ENCODE measurements around the gene LLGL2. TPM values are rescaled to one million over a fixed set of nuclear protein-coding genes. Genes with fewer than 3 reads are reported as not detected.
"Not testable (repeated sequence)": the region's sequence is repeated elsewhere in the genome, so short reads cannot be mapped to it uniquely, and the experiment has no call there.

LLGL2 gene
- total and polyA plus RNA-seq, 2 donors: 5.3 to 36.6 TPM

DNA sequence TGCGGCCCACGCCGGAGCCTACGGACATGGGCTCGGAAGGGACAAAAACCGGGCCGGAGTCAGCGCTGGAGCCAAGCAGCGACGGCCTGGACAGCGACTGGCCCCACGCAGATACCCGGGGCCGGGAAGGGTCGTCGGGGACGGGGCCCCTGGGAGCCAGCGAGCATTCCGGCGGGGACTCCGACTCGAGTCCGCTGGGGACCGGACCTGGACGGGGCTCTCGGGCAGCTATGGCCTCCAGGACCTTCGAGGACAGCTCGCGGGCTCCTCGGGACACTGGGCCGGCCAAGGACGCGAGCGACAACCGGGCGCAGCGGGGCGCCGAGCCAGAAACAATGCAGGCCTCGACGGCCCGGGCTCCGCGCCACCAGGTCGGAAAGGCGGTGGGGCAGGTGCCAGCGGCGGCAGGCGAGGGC lies 63.1 kb downstream of the LLGL2 start:
- no peaks in the 10 kb centered on the region for H3K9me3 ChIP-seq (ENCODE audit: control insufficient read depth in 2 of 2, insufficient read depth in 1 of 2, low read length in 1 of 2)
- WGBS: under 1% methylated on average over 49 of the region's 49 CpGs
- peak overlapping the region; percentile 66 to 80 for H3K4me3 ChIP-seq (ENCODE audit: low read length in 2 of 2)
- DNase-seq (ENCODE audit: low read depth in 6 of 9, low spot score in 9 of 9): peak in 2 of 9 donors; percentile 16 to 48
- H3K27ac ChIP-seq (ENCODE audit: low read depth in 1 of 2, low read length in 1 of 2): peak overlapping the region; percentile 77 to 82
- peaks cover 0 to 27% of the 10 kb centered on the region in 2 donors for H3K27me3 ChIP-seq (ENCODE audit: control insufficient read depth in 2 of 2, insufficient read depth in 1 of 2, low read length in 1 of 2)
- peaks cover 8 to 25% of the 10 kb centered on the region in 2 donors for H3K36me3 ChIP-seq (ENCODE audit: control insufficient read depth in 2 of 2, insufficient read depth in 2 of 2, low read length in 1 of 2)
- H3K4me1 ChIP-seq (ENCODE audit: control insufficient read depth in 2 of 2, insufficient read depth in 2 of 2, low read length in 2 of 2): peaks cover 8 to 23% of the 10 kb centered on the region in 2 donors

DNA sequence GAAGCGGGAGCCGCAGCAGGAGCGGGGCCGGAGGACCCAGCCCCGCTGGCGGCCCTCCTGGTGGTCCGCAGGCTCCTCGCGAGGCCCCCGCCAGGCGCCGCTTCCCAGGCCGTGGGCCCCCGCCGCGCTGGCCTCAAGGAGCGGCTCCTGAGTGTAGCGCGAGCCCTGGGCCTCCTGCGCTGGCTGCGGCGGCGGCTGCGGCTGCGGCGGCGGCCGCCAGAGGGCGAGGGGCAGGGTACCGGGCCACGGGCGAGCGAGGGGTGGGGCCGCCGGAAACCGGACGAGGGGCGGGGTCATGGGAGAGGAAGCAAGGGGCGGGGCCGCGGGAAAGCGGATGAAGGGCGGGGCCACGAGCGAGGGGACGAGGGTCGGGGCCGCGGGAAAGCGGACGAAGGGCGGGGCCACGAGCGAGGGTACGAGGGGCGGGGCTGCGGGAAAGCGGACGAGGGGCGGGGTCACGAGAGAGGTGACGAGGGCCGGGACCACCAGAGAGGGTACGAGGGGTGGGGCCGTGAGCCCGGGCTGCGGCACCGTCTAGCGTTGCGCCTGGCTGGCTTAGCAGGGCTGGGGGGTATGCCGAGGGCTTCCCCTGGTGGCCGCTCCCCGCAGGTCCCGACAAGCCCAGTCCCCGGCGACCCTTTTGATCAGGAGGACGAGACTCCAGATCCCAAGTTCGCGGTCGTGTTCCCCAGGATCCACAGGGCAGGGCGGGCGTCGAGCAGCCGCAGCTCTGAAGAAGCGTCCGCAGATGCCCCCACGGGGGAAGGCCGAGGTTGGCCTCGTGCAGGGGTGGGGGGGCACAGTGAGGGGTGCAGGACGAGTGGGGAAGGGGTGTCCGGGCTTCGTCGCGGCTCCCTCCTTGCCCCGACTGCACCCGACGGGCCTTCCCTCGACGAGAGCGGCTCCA lies 63.8 kb downstream of the LLGL2 start:
- Histone ChIP-seq H3K27ac (ENCODE audit: low read depth in 1 of 2, low read length in 1 of 2) (peak overlapping the region in 1 of 2 donors; percentile 77), H3K9me3 (ENCODE audit: control insufficient read depth in 2 of 2, insufficient read depth in 1 of 2, low read length in 1 of 2) (no peaks in the 10 kb centered on the region), H3K4me1 (ENCODE audit: control insufficient read depth in 2 of 2, insufficient read depth in 2 of 2, low read length in 2 of 2) (peaks cover 8 to 23% of the 10 kb centered on the region in 2 donors), H3K27me3 (ENCODE audit: control insufficient read depth in 2 of 2, insufficient read depth in 1 of 2, low read length in 1 of 2) (peaks cover 0 to 27% of the 10 kb centered on the region in 2 donors), H3K36me3 (ENCODE audit: control insufficient read depth in 2 of 2, insufficient read depth in 2 of 2, low read length in 1 of 2) (peaks cover 8 to 25% of the 10 kb centered on the region in 2 donors), H3K4me3 (ENCODE audit: low read length in 2 of 2) (peak overlapping the region; percentile 66 to 80)
- DNase-seq (ENCODE audit: low read depth in 6 of 9, low spot score in 9 of 9): peak; percentile 56 to 96 (median 92)
- 10% methylated on average over 100 of the region's 100 CpGs for WGBS

DNA sequence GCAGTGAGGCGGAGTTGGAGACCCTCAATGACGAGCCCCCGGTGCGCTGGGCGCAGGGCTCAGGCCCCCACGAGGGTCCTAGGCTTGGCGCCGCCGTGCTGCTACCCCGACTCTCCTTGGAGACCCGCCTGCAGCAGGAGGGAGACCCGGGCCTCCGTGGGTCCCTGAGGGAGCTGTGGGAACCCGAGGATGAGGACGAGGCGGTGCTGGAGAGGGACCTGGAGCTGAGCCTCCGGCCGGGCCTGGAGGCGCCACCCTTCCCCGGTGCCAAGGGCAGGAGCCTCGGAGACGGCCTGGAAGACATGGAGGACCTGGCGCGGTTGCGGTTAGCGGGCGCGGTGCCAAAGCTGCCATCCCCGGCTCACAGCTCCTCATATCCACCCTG lies 64.4 kb downstream of the LLGL2 start:
- Histone ChIP-seq H3K27ac (ENCODE audit: low read depth in 1 of 2, low read length in 1 of 2) (no peak overlapping the region), H3K4me1 (ENCODE audit: control insufficient read depth in 2 of 2, insufficient read depth in 2 of 2, low read length in 2 of 2) (peaks cover 8 to 23% of the 10 kb centered on the region in 2 donors), H3K9me3 (ENCODE audit: control insufficient read depth in 2 of 2, insufficient read depth in 1 of 2, low read length in 1 of 2) (no peaks in the 10 kb centered on the region), H3K27me3 (ENCODE audit: control insufficient read depth in 2 of 2, insufficient read depth in 1 of 2, low read length in 1 of 2) (peaks cover 0 to 24% of the 10 kb centered on the region in 2 donors), H3K36me3 (ENCODE audit: control insufficient read depth in 2 of 2, insufficient read depth in 2 of 2, low read length in 1 of 2) (peaks cover 8 to 25% of the 10 kb centered on the region in 2 donors), H3K4me3 (ENCODE audit: low read length in 2 of 2) (peak overlapping the region in 1 of 2 donors; percentile 66)
- WGBS: 89% methylated on average over 29 of the region's 29 CpGs
- DNase-seq (ENCODE audit: low read depth in 6 of 9, low spot score in 9 of 9): no peak

DNA sequence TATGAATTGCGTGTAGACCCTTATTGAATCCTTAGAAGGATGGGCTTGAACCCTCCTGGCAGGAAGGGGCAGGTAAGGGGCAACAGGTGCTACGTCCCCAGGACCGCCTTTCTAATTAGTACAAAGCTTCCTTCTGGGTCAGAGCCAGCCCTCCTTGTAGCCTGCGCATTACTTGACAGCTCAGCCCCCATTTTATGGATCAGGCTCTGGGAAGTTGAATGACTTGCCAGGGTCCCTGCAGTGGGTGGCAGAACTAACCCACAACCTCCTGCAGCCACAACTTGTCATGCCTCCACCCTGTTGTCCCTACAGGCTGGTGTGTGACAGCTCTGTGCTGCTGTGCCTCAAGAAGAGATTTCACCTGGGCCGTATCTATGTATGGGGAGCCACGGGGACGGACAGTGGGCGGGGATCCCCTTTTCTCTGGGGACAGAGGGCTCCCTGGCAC lies 64.8 kb downstream of the LLGL2 start:
- no peak overlapping the region for H3K27ac ChIP-seq (ENCODE audit: low read depth in 1 of 2, low read length in 1 of 2)
- peaks cover 8 to 25% of the 10 kb centered on the region in 2 donors for H3K36me3 ChIP-seq (ENCODE audit: control insufficient read depth in 2 of 2, insufficient read depth in 2 of 2, low read length in 1 of 2)
- WGBS: 89% methylated on average over 8 of the region's 8 CpGs
- no peak for DNase-seq (ENCODE audit: low read depth in 6 of 9, low spot score in 9 of 9)
- peaks cover 0 to 23% of the 10 kb centered on the region in 2 donors for H3K27me3 ChIP-seq (ENCODE audit: control insufficient read depth in 2 of 2, insufficient read depth in 1 of 2, low read length in 1 of 2)
- no peaks in the 10 kb centered on the region for H3K9me3 ChIP-seq (ENCODE audit: control insufficient read depth in 2 of 2, insufficient read depth in 1 of 2, low read length in 1 of 2)
- peaks cover 8 to 23% of the 10 kb centered on the region in 2 donors for H3K4me1 ChIP-seq (ENCODE audit: control insufficient read depth in 2 of 2, insufficient read depth in 2 of 2, low read length in 2 of 2)
- no peak overlapping the region for H3K4me3 ChIP-seq (ENCODE audit: low read length in 2 of 2)

DNA sequence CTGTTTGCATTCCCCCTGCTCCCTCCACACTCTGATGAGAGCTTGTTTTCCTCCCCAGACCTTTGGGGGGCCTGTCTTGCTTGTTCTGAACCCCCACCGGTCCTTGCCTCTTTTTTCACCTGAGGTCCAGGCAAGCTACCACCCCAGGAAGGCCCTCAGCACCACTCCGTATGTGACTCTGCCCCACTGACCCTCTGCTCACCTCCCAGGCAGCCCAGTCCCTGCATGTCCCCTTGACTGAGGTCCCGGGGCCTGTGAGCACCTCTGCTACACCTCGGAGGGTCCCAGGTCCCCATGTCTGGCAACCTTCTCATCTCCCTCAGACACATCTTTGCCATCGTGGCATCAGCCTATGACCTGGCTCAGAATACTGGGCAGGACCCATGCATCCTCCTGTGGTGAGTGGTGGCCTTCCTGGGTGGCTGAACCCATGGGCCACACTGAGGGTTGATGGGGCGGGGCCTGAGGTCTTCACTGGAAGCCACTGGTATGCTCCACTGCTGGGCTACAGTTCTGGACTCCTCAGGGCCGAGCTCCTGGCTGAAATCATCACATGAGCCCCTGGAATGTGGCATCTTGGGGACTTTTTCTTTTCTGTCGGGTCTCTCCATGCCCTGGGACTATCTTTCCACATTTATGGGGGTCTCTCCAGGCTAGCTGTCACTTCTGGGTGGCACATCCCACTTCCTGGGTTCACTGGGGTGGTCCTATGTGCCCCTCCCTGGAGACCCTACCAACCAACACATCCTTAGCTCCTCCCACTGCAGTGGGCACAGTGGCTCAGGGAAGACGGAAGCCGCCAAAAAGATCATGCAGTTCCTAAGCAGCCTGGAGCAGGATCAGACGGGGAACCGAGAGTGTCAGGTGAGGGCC lies 65.6 kb downstream of the LLGL2 start:
- no peak for DNase-seq (ENCODE audit: low read depth in 6 of 9, low spot score in 9 of 9)
- Histone ChIP-seq H3K4me1 (ENCODE audit: control insufficient read depth in 2 of 2, insufficient read depth in 2 of 2, low read length in 2 of 2) (peaks cover 8 to 23% of the 10 kb centered on the region in 2 donors), H3K27me3 (ENCODE audit: control insufficient read depth in 2 of 2, insufficient read depth in 1 of 2, low read length in 1 of 2) (peaks cover 0 to 23% of the 10 kb centered on the region in 2 donors), H3K4me3 (ENCODE audit: low read length in 2 of 2) (no peak overlapping the region), H3K27ac (ENCODE audit: low read depth in 1 of 2, low read length in 1 of 2) (no peak overlapping the region), H3K36me3 (ENCODE audit: control insufficient read depth in 2 of 2, insufficient read depth in 2 of 2, low read length in 1 of 2) (peaks cover 8 to 25% of the 10 kb centered on the region in 2 donors), H3K9me3 (ENCODE audit: control insufficient read depth in 2 of 2, insufficient read depth in 1 of 2, low read length in 1 of 2) (no peaks in the 10 kb centered on the region)
- WGBS: 98% methylated on average over 12 of the region's 12 CpGs

DNA sequence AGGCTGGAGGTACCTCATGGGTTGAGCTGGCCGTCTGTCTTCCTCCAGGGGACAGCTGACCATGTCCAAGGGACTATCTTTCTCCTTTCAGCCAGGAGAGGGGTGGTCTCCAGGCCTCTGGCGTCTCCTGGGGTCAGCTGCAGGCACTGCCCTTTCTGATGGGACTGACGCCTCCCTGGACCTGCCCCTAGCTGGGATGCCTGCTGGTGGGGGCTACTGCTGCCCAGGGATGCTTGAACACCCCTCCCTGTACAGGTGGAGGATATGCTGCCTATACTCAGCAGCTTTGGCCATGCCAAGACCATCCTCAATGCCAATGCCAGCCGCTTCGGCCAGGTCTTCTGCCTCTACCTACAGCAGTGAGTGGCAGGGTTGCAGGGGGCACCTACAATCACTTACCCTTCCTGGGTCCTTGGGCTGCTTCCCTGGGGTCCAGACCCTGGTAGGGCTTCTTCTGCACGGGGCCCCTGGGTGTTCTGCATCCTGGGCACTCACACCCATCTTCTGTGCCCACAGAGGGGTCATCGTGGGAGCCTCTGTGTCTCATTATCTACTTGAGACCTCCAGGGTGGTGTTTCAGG lies 66.3 kb downstream of the LLGL2 start:
- DNase-seq (ENCODE audit: low read depth in 6 of 9, low spot score in 9 of 9): no peak
- no peaks in the 10 kb centered on the region for H3K9me3 ChIP-seq (ENCODE audit: control insufficient read depth in 2 of 2, insufficient read depth in 1 of 2, low read length in 1 of 2)
- no peak overlapping the region for H3K27ac ChIP-seq (ENCODE audit: low read depth in 1 of 2, low read length in 1 of 2)
- H3K36me3 ChIP-seq (ENCODE audit: control insufficient read depth in 2 of 2, insufficient read depth in 2 of 2, low read length in 1 of 2): peaks cover 8 to 25% of the 10 kb centered on the region in 2 donors
- H3K27me3 ChIP-seq (ENCODE audit: control insufficient read depth in 2 of 2, insufficient read depth in 1 of 2, low read length in 1 of 2): peaks cover 0 to 19% of the 10 kb centered on the region in 2 donors
- H3K4me3 ChIP-seq (ENCODE audit: low read length in 2 of 2): no peak overlapping the region
- 98% methylated on average over 7 of the region's 7 CpGs for WGBS
- peaks cover 8 to 23% of the 10 kb centered on the region in 2 donors for H3K4me1 ChIP-seq (ENCODE audit: control insufficient read depth in 2 of 2, insufficient read depth in 2 of 2, low read length in 2 of 2)

DNA sequence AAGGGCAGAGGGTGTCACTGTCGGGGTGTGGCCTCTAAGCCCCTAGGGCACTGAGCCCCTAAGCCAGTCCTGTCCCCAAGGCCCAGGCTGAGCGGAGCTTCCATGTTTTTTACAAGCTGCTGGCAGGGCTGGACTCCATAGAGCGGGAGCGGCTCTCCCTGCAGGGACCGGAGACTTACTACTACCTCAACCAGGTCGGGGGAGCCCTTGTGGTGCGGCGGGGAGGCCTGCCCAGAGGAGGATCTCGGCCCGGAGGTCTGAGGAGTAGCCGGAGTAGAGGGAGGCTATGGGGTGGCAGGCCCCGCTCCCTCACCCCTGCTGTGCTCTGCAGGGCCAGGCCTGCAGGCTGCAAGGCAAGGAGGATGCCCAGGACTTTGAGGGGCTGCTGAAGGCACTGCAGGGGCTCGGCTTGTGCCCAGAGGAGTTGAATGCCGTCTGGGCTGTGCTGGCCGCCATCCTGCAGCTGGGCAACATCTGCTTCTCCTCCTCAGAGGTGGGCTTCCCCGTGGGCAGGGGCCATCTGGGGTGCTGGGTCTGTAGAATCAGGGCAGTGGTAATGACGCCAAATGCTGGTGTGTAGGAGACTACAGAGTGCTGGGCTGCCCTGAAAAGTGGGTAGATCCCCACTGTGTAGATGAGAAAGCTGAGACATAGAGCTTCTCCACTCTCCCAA lies 67.0 kb downstream of the LLGL2 start:
- H3K4me3 ChIP-seq (ENCODE audit: low read length in 2 of 2): no peak overlapping the region
- peaks cover 0 to 13% of the 10 kb centered on the region in 2 donors for H3K27me3 ChIP-seq (ENCODE audit: control insufficient read depth in 2 of 2, insufficient read depth in 1 of 2, low read length in 1 of 2)
- no peak for DNase-seq (ENCODE audit: low read depth in 6 of 9, low spot score in 9 of 9)
- no peaks in the 10 kb centered on the region for H3K9me3 ChIP-seq (ENCODE audit: control insufficient read depth in 2 of 2, insufficient read depth in 1 of 2, low read length in 1 of 2)
- H3K36me3 ChIP-seq (ENCODE audit: control insufficient read depth in 2 of 2, insufficient read depth in 2 of 2, low read length in 1 of 2): peaks cover 8 to 25% of the 10 kb centered on the region in 2 donors
- no peak overlapping the region for H3K27ac ChIP-seq (ENCODE audit: low read depth in 1 of 2, low read length in 1 of 2)
- peaks cover 6 to 20% of the 10 kb centered on the region in 2 donors for H3K4me1 ChIP-seq (ENCODE audit: control insufficient read depth in 2 of 2, insufficient read depth in 2 of 2, low read length in 2 of 2)
- WGBS: 98% methylated on average over 17 of the region's 17 CpGs

DNA sequence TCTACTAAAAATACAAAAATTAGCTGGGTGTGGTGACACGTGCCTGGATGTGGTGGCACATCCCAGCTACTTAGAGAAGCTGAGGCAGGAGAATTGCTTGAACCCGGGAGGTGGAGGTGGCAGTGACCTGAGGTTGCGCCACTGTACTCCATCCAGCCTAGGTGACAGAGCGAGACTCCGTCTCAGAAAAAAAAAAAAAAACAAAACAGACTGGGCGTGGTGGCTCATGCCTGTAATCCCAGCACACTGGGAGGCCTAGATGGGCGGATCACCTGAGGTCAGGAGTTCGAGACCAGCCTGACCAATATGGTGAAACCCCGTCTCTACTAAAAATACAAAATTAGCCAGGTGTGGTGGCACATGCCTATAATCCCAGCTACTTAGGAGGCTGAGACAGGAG lies 67.9 kb downstream of the LLGL2 start:
- peaks cover 8 to 25% of the 10 kb centered on the region in 2 donors for H3K36me3 ChIP-seq (ENCODE audit: control insufficient read depth in 2 of 2, insufficient read depth in 2 of 2, low read length in 1 of 2)
- H3K4me3 ChIP-seq (ENCODE audit: low read length in 2 of 2); H3K27me3 ChIP-seq (ENCODE audit: control insufficient read depth in 2 of 2, insufficient read depth in 1 of 2, low read length in 1 of 2); H3K9me3 ChIP-seq (ENCODE audit: control insufficient read depth in 2 of 2, insufficient read depth in 1 of 2, low read length in 1 of 2); DNase-seq (ENCODE audit: low read depth in 6 of 9, low spot score in 9 of 9); H3K27ac ChIP-seq (ENCODE audit: low read depth in 1 of 2, low read length in 1 of 2): not testable (repeated sequence)
- WGBS: 97% methylated on average over 9 of the region's 9 CpGs
- H3K4me1 ChIP-seq (ENCODE audit: control insufficient read depth in 2 of 2, insufficient read depth in 2 of 2, low read length in 2 of 2): peaks cover 0 to 15% of the 10 kb centered on the region in 2 donors
